HG02852 (cell line): ENCODE data around the gene USP22.

Source experiments
- ATAC-seq: cut with Tn5 transposase; IDR thresholded peaks from one replicate; pipeline ENCODE4 v1.9.1; 2021; ENCODE audit warnings: mild to moderate bottlenecking, moderate library complexity; ENCODE audit not compliant: unreplicated experiment

Gene USP22

DNA sequence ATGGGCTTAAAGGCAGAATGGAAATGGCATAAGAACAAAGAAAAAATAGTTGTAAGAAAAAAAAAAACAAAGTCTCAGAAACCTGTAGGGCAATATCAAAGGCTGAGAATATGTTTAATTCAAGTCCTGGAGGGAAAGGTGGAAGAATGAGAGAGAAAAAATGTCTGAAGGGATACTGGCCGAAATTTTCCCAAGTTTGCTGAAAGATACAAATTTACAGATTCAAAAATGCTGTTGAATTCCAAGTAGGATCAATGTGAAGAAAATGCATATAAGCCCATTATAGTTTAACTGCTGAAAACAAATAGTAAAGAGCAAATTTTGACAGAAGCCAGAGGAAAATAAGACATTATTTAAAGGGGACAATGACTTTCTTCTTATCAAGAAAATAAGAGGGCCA lies 6.6 kb upstream of the USP22 start:
- no peak for ATAC-seq

DNA sequence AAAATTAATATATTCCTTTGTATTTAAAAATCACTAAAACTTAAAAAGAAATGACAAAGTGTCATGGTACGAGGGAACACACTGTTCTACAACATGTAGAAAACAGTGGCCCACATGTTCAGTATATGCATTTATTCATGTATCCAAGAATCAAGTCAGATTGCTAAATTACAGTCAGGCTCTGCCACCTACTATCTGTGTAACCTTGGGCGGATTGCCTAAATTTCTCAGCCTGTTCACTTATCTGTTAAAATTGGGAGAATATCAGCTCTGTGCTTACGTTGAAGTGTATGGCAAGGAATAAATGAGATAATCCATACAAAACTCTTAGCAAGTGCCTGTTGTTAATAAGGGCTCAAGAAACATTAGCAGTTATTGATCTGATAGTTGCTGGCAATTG lies 3.4 kb upstream of the USP22 start:
- no peak for ATAC-seq

DNA sequence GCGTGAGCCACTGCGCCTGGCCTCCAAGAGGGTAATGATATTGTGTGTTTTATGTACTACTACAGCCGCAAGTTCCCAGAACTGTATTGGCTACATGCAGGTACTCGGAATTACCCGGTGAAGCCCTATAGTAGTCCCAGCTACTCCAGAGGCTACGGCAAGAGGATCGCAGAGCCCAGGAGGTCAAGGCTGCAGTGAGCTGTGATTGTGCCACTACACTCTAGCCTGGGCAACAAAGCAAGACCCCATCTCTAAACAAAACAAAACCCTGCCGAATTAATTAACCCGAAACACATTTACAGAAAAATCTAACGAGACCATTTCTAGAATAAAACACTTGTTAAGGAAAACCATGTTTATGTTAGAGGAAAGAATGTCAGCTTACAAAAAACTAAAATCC lies 2.2 kb upstream of the USP22 start:
- no peak for ATAC-seq

DNA sequence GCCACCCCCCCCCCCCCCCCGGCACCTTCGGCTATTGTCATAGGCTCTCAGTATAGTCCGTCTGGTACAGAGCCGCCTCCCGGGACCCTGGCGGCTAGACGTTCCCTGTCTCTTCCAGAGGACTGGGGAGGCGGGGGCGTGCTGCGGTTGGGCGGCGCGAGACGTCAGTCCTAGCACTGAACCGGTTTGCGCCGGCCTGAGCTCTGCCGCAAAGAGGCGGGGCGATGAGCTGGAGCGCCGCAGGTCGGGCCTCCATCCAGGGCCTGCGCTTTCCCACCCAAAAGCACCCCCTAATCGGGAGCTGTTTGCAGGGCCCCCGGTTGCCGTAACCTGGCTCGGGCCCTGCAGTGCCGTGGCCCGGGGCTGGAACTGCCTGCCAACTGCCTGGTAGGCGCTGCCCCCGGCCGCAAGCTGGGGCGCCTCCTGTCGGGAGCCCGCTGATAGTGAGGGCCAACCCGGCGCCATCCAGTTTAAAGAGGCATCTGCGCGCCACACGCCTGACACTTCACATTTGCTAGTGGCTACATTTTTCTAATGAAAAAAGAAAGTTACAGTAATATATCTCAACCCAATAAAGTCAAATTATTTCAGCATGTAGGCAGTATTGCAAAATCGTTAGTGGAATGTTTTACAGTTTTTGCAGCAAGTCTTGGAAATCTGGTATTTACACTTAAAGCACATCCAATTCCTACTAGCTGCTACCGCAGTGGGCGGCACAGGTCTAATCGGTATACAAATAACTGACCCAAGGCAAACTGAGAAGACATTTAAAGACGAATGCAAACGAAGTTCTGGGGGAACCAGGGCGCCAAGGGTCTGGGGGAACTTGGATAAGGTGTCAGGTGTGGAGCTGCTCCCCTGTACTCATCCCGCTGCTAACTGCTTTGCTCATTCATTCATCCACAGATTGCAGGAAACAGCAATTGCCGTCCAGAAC lies 753 bp upstream of the USP22 start:
- ATAC-seq: peak; percentile 84

DNA sequence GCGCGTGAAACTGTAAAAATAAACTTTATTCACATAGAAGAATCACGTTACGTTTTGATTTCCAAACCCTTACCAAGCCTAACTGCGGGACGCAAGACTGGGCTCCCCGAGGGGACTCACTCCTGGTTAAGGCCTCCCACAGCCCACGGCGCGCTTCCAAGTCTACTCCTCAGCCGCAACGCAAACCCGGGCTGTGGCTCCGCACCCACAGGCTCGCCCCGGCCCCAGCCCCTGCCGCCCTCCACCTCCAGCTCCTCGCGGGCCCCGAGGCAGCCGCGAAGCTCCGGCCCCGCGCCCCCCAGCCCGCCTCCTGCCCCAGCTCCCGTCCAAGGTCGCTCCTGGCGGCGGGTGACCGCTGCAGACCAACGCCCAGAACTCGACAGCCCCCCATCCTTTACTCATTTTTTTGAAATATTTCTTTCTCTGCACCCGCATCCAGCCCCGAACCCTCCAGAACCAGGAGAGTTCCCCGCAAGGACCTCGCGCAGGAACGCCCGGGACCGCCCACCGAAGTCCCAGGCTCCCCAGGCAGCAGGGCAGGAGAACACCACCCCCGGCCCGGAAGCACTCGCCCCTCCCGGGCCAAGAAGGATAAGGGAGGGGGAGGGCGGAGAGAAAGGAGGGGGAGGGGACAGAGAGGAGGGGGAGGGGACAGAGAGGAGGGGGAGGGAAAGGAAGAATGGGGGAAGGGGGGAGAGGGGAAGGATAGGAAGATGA lies 912 bp downstream of the USP22 start:
- ATAC-seq: no peak

DNA sequence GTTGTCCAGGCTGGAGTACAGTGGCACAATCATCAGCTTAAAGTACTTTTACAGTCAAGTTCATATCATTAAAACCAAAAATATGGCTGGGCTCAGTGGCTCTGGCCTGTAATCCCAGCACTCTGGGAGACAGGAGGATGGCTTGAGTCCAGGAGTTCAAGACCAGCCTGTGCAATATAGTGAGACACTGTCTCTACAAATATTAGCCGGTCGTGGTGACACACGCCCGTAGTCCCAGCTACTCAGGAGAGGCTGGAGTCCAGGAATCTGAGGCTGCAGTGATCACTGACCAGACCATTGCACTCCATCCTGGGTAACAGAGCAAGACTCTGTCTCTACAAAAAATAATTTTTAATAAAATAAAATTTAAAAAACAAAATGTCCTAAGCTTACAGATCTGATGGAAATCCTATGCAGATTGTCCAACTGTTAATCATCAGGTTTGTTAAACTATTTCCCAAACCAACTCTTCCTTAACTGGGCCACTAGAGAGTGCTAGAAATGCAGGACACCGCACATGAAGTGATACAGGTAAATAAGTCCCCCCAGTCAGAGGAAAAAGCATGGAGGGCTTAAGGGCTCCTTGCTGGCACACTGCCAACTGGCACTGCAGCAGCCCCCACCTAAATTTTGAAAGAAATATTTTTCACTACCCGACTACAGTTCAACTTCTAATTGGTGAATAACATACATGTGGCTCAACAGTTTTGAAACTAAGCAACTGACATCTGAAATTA lies 2.8 kb downstream of the USP22 start:
- ATAC-seq: no peak

DNA sequence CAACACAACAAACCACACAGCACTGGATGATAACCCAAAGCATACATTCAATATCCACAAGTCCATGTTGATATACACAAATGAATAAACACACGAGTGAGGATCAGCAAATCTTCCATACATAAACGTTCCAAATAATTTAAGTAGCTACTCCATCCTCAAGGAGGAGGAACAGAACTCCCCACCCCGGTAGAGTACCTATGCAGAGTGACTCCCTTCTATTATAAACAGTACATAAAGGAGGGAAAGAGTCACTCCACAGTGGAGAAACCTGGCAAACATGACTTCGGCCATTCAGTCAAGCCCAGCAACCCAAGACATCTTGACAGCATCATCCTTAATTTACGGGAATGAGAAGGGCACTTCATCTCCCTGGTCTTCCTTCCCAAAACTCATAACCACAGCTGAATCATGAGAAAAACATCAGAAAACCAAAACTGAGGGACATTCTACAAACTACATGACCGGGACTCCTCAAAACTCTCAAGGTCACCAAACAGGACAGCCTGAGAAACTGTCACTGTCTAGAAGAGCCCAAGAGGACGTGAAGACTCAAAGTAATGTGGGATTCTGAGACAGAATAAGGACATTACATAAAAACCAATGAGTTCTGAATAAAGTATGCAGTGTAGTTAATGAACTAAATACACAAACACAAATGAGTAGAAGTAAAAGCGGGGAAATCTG lies 5.6 kb downstream of the USP22 start:
- ATAC-seq: no peak

DNA sequence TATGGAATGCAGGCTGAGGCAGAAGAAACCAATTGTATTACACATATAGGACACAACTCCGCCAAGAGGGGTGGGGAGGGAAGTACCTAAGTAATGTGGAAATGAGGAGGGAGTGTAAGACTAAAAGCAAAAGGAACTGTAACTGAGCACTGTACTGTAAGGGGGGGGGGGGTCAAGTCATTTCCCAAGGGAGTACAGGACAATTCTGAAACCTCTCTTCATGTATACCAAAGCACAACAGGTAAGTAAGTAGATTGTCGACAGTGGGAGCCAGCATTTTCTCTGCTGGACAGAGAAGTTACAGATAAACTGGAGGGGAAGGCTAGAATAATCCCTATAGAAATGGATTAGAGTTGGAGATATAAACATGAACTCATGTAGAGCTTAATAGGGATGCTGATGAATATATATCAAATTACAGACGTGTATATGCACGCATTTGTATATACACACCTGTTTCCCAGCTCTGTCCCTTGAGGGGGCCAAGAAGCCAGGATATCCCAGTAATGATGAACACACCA lies 6.4 kb downstream of the USP22 start:
- ATAC-seq: no peak

DNA sequence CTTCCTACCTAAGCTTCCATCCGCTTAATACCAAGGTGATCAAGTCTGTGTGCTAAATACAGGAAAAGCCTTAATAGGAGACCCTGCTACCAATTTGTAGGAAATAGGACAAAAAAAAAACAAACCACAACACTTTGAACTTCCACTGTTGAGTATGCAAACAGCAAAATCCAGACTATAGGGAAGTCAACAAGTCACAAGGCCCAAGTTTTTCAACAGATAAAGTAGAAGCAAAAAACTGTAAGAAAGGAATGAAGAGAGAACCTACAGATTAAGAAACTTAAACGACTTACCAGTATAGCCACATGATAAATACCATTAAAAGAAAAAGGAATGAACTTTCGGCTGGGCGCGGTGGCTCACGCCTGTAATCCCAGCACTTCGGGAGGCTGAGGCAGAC lies 7.4 kb downstream of the USP22 start:
- no peak for ATAC-seq

DNA sequence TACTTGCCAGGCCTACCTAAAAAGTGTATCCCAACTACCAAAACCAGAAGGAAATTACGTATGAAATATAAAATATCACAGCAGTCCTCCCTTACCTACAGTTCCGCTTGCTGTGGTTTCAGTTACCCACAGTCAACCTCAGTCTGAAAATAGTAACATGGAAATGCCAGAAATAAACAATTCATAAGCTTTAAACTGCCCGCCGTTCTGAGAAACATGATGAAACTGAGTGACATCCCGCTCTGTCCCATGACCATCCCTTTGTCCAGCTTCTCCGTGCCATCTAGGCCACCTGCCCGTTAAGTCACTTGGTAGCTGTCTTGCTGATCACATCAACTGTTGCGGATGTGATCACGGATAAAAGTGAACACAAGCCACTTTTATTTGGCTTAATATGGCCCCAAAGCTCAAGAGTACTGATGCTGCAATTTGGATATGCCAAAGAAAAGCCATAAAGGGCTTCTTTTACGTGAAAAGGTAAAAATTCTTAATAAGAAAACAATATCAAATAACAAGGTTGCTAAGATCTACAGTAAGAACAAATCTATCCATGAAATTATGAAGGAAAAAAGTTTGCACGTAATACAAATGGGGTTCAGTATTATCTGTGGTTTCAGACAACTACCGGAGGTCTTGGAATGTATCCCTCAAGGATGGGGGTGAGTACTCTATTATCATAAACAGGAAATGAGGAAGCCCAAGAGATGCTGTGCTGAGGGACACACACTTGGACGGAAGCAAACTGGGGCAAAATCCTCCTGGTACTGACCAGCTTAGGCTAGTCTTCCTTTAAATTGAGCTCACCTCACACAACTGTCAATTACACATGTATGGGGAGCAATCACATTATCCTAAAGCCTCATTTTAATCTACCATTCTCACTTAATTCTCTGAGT lies 8.2 kb downstream of the USP22 start:
- no peak for ATAC-seq

DNA sequence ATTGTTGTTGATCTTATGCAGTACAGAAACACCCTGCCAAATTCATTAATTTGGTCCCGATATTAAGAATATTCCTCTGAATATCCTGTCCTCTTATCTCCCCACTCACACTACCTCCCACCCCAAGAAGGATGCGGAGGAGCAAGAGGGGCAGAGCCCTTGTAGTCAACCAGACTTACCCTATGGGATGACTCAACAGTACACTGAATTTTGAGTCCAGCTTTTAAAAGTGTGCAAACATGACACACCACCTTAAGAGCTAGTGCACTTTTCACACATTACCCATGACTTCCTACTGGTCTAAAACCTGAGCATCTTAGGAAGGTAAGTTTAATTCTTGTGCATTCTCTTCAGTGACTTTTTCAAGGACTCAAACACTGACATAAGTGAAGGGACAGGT lies 9.5 kb downstream of the USP22 start:
- ATAC-seq: no peak

DNA sequence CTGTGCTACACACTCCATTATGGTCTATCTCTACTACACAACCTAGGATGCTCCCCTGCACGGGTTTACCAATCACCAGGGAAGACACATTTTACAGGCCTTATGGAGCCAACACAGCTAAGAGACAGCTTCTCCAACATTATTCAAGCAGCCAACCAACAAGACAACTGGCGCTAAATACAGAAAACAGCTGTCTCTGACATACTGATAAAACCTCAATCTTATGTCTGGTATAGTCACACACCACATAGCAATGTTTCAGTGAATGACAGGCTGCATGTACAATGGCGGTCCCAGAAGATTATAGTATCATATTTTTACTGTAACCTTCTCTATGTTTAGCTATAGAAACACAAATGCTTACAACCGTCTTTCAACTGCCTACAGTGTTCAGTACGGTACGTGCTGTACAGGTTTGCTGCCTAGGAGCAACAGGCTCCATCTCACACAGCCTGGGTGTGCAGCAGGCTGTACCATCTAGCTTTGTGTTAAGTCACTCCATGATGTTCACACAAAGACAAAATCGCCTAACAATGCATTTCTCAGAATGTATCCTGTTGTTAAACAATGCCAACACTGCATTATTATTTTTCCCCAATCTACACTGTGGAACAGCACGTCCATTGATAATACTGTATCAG lies 10.9 kb downstream of the USP22 start:
- no peak for ATAC-seq

DNA sequence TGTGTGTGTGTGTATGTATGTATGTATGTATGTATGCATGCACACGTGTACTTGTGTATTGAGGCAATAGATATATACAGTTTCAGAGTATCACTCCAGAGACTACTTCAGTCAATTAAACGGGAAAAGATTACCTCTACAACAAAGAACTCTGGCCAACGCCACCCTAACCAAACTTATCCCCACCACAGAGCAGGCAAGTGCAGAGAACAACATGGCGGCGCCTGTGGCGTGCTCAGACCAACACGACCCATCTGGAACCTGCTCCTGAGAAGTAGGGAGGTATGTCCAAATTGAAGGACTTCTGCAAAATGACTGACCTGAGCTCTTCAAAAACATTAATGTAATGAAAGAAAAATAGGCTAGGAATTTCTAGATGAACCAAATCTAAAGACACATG lies 12.4 kb downstream of the USP22 start:
- no peak for ATAC-seq

DNA sequence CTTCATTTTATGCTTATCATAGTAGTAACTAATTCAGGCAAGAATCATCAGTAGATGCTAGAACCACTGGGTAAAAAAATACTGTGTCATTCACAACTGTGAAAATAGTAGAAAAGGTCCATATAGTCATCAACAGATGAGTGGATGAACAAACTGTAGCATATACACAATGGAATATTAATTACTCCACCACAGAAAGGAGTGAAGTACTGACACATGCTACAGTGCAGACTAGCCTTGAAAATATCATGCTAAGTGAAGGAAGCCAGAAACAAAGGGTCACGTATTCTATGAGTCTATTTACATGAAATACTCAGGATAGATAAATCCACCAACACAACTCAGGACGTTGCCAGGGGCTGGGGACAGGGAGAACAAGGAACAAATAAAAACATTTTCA lies 13.3 kb downstream of the USP22 start:
- ATAC-seq: no peak

DNA sequence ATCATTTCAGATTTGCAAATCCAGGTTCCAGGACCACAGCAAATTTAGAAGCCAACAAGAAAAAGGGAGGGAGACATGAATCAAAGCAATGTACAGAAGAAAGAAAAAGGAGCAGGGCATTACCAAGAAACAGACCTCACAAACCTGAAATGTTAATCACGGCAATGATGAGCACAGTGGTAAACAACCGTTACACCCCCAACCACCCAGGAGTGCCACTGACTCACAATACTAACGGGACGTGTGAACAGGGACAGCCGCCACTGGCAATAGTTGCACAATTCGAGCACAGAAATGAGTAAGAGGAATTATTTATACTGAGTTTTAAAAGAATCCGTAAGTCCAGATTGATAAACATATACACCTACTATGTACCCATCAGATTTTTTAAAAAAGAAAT lies 13.8 kb downstream of the USP22 start:
- ATAC-seq: no peak

DNA sequence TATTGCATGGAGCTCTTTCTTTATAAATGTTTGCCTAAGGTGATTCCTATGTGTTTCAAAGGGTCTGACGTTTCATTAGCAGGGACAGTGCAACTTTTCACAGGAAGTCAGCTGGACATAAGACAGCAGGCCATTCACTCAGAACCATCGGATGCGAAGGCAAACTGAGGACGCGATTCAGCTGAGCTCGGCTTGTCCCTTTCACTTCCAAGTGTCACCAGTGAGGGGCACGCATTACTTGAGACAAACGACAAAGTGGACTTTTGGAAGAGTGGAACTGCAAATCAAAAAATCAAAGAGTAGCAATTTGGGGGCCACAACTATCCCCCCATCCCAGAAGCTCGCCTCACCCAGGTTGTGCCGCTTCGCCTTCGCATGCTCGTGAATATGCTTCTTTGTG lies 14.6 kb downstream of the USP22 start:
- ATAC-seq: no peak

DNA sequence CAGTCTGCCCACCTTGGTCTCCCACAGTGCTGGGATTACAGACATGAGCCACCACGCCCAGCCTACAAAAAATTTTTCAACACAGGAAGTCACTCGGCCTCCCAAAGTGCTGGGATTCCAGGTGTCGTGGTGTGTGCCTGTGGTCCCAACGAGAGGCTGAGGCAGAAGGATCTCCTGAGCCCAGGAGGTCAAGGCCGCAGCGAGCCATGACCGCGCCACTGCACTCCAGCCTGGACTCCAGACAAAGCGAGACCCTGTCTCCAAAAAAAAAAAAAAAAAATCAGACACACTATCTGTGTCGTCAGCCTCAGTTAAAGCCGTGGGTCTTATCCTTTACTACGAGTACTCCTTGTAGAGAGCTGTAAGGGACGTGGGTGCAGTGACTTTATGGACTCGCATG lies 15.8 kb downstream of the USP22 start:
- ATAC-seq: no peak

DNA sequence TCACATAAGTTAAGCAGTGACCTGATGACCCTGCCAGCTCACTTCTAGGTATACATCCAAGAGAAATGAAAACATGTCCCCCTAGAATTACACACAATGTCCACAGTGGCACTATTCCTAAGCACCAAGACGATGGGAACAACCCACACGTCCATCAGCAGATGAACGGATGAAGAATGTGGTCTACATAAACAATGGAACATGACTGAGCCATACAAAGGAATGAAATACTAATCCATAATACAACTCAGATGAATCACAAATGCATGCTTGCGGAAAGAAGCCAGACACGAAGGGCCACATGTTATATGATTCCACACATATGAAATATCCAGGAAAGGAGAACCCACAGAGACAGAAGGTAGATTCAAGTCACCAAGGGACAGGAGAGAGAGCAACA lies 17.4 kb downstream of the USP22 start:
- ATAC-seq: no peak

DNA sequence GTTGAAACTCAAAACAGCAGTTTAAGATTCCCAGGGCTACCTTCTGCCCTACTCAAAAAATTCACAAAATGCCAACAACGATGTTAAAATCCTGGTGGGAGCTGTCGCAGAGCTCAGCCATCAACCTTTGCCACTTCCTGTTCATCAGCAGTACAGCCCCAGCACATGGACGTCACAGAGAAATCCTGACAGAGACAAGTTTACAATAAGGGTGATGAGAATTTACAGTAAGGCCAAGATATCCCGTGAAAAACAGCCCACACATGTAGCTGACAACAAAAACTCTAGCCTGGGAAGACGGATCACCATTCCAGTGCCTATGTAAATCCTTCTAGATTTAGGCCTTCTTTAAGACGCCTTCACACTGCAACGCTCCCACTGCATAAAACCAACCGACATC lies 18.8 kb downstream of the USP22 start:
- no peak for ATAC-seq
